H1 (cell line): ENCODE measurements around the gene CNGA2.

Experiments used
- CEBPB ChIP-seq: IDR thresholded peaks from 2 replicates; pipeline ENCODE4 v1.6.1; 2012; ENCODE audit warnings: low read depth, low read length
- CTCF ChIP-seq, 3 experiments: IDR thresholded peaks; 1 replicate in 2 of 3; 2 replicates in 1 of 3; pipeline versions ENCODE4 v1.5.1 to v1.6.1; 2011; ENCODE audit warnings: low read length in 3 of 3, mild to moderate bottlenecking in 3 of 3, inconsistent platforms in 2 of 3, low read depth in 1 of 3, moderate library complexity in 1 of 3; ENCODE audit not compliant: insufficient read depth in 1 of 3; ENCODE audit errors: control extremely low read depth in 1 of 3
- GTF2F1 ChIP-seq: IDR thresholded peaks from 2 replicates; pipeline ENCODE4 v1.6.1; 2012; ENCODE audit warnings: low read depth, low read length, improper control_type of control experiment, borderline replicate concordance
- POLR2A ChIP-seq, 2 experiments: IDR thresholded peaks; 1 replicate in 1 of 2; 2 replicates in 1 of 2; pipeline ENCODE4 v1.6.1; 2011; ENCODE audit warnings: low read depth in 2 of 2, low read length in 2 of 2, mild to moderate bottlenecking in 2 of 2; ENCODE audit errors: control extremely low read depth in 1 of 2
- ZNF274 ChIP-seq: IDR thresholded peaks from 2 replicates; pipeline ENCODE4 v1.7.0; 2012; ENCODE audit warnings: low read length, borderline replicate concordance; ENCODE audit errors: extremely low read depth
- TF ChIP-seq, protein P1 (sequence below): IDR thresholded peaks from 2 replicates; pipeline ENCODE4 v1.6.1; 2011; ENCODE audit warnings: low read length, improper control_type of control experiment

GRCh38 chrX:151701531-151701930 is 33.0 kb upstream of the CNGA2 start:
- no peak for TF ChIP-seq CEBPB
- TF ChIP-seq POLR2A (IDR thresholded peaks at IDR 0.05; ENCODE audit: control extremely low read depth in 1 of 2, low read depth in 2 of 2, low read length in 2 of 2): no peak
- TF ChIP-seq CTCF (IDR thresholded peaks at IDR 0.05; ENCODE audit: control extremely low read depth in 1 of 3, insufficient read depth in 1 of 3, low read depth in 1 of 3, low read length in 3 of 3): no peak
- TF ChIP-seq ZNF274: no peak
- TF ChIP-seq GTF2F1: no peak
- TF ChIP-seq, protein P1, sequence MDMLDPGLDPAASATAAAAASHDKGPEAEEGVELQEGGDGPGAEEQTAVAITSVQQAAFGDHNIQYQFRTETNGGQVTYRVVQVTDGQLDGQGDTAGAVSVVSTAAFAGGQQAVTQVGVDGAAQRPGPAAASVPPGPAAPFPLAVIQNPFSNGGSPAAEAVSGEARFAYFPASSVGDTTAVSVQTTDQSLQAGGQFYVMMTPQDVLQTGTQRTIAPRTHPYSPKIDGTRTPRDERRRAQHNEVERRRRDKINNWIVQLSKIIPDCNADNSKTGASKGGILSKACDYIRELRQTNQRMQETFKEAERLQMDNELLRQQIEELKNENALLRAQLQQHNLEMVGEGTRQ: no peak
